Upper lobe of right lung (tissue), 1 donor: ENCODE results near the gene BAG3. TPM values are rescaled to one million over a fixed set of nuclear protein-coding genes. Genes with fewer than 3 reads are reported as not detected.

Experiments
- ATAC-seq: fragments of 200-7000 bp; cut with Tn5 transposase; one replicate; pipeline ENCODE4 v1.9.1; 2020; ENCODE audit warnings: mild to moderate bottlenecking, moderate library complexity
- DNase-seq: peaks from one replicate; pipeline ENCODE4 v3.0.0-alpha.2; 2020
- H3K27ac ChIP-seq: fragments of 200-600 bp; one replicate; pipeline ENCODE4 v1.8.0; 2022
- H3K27me3 ChIP-seq: fragments of 200-600 bp; one replicate; pipeline ENCODE4 v1.8.0; 2022; ENCODE audit warnings: mild to moderate bottlenecking
- H3K36me3 ChIP-seq: fragments of 200-600 bp; one replicate; pipeline ENCODE4 v1.8.0; 2022
- H3K4me1 ChIP-seq: fragments of 200-600 bp; one replicate; pipeline ENCODE4 v1.8.0; 2022
- H3K4me3 ChIP-seq: fragments of 200-600 bp; one replicate; pipeline ENCODE4 v1.8.0; 2022; ENCODE audit warnings: mild to moderate bottlenecking
- H3K9me3 ChIP-seq: fragments of 200-600 bp; one replicate; pipeline ENCODE4 v1.8.0; 2022
- intact Hi-C: fragments of 100-400 bp; cut with DNase I; formaldehyde crosslinking; loops from one replicate; pipeline ENCODE4 v1.11.0; 2022
- total RNA-seq: library from RNA; stranded (reverse); fragmentation: NEBNext Ultra II Directional; extraction: Animal tissue kit (Norgen Biotek cat#: 25700); gene quantifications from one replicate; pipeline ENCODE4 v1.2.1, GENCODE V29; 2021
- TF ChIP-seq, protein P1 (sequence below): fragments of 200-600 bp; IDR thresholded peaks from one replicate; pipeline ENCODE4 v1.8.0; 2022; ENCODE audit warnings: antibody characterized with exemption
- donor health status: DM: no; HTN: yes; CAD: no; lungs with severe emphysema.

Gene BAG3
- total RNA-seq, 1 donor from 2014 or later, result 41.5 TPM

DNA sequence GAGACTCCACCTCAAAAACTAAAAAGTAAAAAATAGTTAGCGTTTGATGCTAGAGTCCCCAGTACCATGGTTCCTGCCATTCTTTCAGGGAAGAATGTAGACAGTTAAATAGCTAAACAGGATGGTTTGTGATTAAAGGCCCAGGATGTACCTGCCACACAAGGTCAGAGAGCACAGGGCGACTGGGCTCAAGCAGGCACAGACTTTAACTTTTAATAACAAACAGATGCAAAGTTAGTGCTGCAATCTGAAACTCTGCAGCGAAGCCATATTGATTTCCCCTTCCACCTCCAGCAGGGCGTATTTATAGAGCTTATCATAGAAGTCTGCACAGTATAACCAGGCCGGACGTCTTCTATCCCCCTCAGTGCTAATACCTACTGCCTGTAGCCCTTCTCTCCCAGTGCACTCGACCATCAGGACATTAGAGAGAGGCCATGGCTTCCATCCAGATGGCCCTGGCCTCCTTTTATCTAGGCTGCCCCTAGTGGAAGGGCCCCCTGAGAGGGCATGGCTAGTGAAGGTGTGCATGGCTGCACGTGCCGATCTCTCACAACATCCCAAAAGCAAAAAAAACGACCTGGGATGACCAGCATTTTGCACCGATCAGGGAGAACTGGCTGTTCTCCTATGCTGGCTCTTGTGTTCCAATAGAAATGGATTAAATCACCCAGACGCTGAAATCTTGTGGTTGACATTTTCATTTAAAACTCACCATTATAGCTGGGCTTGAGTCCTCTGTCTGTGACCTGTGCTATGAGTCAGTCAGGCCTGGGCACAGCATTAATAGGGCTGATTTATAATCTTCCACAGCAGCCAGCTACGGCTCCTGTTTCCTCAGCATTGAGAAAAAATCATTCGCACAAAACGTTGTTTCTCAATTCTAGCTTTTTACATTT is 7.6 kb upstream of the BAG3 start:
- no peak overlapping the region for H3K4me3 ChIP-seq
- H3K4me1 ChIP-seq, result no peaks in the 10 kb centered on the region
- TF ChIP-seq, protein P1, sequence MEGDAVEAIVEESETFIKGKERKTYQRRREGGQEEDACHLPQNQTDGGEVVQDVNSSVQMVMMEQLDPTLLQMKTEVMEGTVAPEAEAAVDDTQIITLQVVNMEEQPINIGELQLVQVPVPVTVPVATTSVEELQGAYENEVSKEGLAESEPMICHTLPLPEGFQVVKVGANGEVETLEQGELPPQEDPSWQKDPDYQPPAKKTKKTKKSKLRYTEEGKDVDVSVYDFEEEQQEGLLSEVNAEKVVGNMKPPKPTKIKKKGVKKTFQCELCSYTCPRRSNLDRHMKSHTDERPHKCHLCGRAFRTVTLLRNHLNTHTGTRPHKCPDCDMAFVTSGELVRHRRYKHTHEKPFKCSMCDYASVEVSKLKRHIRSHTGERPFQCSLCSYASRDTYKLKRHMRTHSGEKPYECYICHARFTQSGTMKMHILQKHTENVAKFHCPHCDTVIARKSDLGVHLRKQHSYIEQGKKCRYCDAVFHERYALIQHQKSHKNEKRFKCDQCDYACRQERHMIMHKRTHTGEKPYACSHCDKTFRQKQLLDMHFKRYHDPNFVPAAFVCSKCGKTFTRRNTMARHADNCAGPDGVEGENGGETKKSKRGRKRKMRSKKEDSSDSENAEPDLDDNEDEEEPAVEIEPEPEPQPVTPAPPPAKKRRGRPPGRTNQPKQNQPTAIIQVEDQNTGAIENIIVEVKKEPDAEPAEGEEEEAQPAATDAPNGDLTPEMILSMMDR, result no peak
- DNase-seq, result no peak
- peaks cover 8% of the 10 kb centered on the region for H3K9me3 ChIP-seq
- intact Hi-C loops, result no loop called here
- no peak for ATAC-seq
- no peaks in the 10 kb centered on the region for H3K27me3 ChIP-seq
- H3K27ac ChIP-seq, result no peak overlapping the region
- no peaks in the 10 kb centered on the region for H3K36me3 ChIP-seq

DNA sequence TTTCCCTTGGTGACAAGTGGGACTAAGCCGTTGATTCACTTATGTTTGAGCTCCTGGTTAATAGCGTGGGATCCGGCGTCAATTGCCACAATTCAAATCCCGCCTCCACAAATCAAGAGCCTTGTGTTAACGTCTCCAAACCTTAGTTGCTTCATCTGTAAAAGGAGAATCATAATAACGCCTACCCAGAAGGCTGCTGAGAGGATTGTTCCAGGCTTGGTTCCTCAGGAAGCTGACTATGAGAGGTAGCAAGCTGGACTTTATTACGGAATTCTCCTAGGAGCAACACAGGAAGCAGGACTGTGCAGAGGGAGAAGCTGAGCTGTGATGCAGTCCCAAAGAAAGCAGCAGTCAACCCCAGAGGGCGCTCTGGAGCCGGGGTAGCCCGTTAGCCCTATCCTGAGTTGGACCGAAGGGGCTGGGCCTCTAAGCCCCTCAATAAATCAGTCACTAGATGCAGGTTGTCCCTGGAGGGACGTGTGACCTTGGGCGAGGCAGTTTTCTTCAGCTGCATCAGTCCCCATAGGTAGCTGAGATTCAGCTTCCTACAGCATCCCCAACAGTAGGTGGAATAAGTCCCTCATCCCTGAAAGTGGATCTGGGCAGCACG is 6.9 kb upstream of the BAG3 start:
- TF ChIP-seq, protein P1, result peak; percentile 8
- Histone ChIP-seq H3K4me3 (no peak overlapping the region), H3K36me3 (no peaks in the 10 kb centered on the region), H3K27me3 (no peaks in the 10 kb centered on the region), H3K9me3 (peaks cover 8% of the 10 kb centered on the region), H3K4me1 (no peaks in the 10 kb centered on the region), H3K27ac (no peak overlapping the region)
- ATAC-seq, result peak; percentile 43
- intact Hi-C loops, result no loop called here
- DNase-seq, result no peak

DNA sequence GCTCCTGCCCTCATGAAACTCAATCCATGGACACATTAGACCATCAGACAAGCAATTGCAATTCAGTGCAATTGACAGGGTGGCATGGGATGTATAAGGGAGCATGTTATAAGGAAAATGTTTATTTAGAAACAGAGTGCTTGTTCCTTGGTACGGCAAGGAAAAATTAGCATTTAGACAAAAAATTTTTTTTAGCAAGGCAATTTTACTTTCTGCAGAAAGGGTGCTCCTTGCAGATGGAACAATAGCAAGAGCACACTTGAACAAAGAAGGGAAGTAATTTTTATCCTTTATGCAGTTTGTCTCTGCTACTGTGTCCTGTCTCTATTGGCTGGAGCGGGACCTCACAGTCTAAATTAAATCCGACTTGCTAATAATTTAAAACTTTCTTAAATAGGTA is 6.2 kb upstream of the BAG3 start:
- Histone ChIP-seq H3K27me3 (no peaks in the 10 kb centered on the region), H3K27ac (no peak overlapping the region), H3K36me3 (no peaks in the 10 kb centered on the region), H3K9me3 (peaks cover 8% of the 10 kb centered on the region), H3K4me1 (no peaks in the 10 kb centered on the region), H3K4me3 (no peak overlapping the region)
- no peak for DNase-seq
- no peak for ATAC-seq
- intact Hi-C loops, result no loop called here
- TF ChIP-seq, protein P1, result no peak

DNA sequence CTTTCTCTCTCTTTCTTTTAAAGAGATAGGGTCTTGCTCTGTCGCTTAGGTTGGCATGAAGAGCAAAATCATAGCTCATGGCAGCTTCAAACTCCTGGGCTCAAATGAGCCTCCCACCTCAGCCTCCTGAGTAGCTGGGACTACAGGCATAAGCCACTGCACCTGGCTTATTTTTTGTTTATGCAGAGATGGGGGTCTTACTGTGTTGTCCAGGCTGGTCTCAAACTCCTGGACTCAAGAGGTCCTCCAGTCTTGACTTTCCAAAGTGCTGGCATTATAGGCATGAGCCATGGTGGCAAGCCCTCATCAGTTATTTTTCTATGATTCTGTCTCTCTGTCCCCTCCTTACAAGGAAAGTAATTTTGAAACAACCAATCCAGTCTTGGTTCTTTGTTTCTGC is 1.1 kb upstream of the BAG3 start:
- no peak overlapping the region for H3K27ac ChIP-seq
- H3K9me3 ChIP-seq, result no peaks in the 10 kb centered on the region
- TF ChIP-seq, protein P1, result no peak
- no peak for DNase-seq
- ATAC-seq, result no peak
- H3K36me3 ChIP-seq, result no peaks in the 10 kb centered on the region
- peaks cover 22% of the 10 kb centered on the region for H3K4me1 ChIP-seq
- intact Hi-C loops, result no loop called here
- H3K27me3 ChIP-seq, result no peaks in the 10 kb centered on the region
- H3K4me3 ChIP-seq, result no peak overlapping the region

DNA sequence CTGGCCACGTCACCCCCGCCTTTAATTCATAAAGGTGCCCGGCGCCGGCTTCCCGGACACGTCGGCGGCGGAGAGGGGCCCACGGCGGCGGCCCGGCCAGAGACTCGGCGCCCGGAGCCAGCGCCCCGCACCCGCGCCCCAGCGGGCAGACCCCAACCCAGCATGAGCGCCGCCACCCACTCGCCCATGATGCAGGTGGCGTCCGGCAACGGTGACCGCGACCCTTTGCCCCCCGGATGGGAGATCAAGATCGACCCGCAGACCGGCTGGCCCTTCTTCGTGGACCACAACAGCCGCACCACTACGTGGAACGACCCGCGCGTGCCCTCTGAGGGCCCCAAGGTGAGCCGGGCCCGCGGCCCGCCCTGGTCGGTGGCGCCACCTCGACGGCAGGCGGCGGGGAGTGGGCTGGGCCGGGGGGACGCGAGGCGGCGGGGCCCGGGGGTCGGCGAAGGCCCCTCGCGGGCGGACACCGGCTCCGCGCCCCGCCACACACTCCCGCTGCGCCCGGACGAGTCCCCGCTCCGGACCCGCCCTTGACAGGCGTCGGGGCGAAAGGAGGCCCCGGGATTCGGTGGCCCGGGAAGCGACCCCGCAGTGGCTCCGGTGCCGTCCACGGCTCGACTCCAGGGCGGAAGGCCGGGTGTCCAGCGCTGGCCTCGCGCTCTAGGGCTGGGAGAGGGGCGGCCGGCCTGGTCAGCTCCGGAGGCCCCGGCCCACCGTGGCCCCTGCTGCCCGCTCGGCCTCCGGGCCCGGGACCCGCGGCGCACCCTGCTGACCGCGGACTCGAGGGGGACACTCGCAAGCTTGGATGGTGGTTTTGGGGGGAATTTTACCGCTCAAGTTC is 557 bp downstream of the BAG3 start:
- Histone ChIP-seq H3K9me3 (no peaks in the 10 kb centered on the region), H3K36me3 (peaks cover 7% of the 10 kb centered on the region), H3K27ac (peak overlapping the region; percentile 94), H3K4me3 (peak overlapping the region; percentile 81), H3K4me1 (peaks cover 33% of the 10 kb centered on the region), H3K27me3 (no peaks in the 10 kb centered on the region)
- peak; percentile 23 for ATAC-seq
- TF ChIP-seq, protein P1, result no peak
- intact Hi-C loops, result no loop called here
- peak; percentile 72 for DNase-seq
